GM18511 (cell line): Measurements from ENCODE around the gene COX6A1.
"Not testable (repeated sequence)": the region's sequence is repeated elsewhere in the genome, so short reads cannot be mapped to it uniquely, and the experiment has no call there.

Experiments used
- ATAC-seq: cut with Tn5 transposase; IDR thresholded peaks from one replicate; pipeline ENCODE4 v1.9.1; 2021; ENCODE audit warnings: mild to moderate bottlenecking, moderate library complexity; ENCODE audit not compliant: unreplicated experiment

COX6A1 gene

DNA sequence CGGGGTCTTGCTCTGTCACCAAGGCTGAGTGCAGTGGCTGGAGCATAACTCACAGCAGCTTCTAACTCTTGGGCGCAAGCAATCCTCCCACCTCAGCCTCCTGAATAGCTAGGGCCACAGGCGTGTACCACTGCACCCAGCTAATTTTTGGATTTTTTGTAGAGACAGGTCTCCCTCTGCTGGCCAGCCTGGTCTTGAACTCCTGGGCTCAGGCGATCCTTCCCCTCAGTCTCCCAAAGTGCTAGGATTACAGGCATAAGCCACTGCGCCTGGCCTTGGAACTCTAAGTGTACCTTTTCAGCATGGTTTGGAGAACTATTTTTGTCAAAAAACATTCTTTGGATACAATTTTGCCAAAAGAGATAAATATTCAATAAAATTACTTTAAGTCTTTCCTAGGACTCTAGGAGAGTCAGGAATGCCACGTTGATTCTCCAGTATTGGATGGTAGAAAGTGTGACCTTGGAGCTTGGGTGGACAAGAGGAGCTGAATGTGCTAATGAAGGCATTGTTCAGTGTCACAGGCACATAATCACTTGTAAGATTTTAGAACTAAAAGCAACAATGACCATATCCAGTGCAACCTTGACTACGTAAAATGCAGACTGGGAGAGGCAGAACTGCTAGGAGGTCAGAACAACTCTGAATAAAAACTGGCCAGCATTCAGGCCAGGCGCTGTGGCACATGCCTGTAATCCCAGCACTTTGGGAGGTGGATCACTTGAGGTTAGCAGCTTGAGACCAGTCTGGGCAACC, 28.8 kb downstream of the COX6A1 start:
- ATAC-seq, result no peak

DNA sequence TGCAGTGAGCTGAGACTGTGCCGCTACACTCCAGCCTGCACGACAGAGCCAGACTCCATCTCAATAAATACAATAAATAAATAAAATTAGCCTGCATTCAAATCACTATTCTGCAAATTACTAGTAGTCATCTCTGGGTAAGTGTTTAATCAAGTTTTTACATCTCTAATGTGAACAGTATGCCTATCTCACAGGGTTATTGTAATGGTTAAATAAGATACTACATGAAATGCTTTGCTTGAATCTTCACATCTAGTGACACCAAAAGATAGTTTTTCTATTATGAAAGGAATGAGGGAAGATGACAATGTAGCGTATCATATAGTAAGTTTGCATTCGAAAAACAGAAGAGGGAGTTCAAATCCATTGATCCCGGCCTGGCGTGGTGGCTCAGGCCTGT, 29.5 kb downstream of the COX6A1 start:
- no peak for ATAC-seq

DNA sequence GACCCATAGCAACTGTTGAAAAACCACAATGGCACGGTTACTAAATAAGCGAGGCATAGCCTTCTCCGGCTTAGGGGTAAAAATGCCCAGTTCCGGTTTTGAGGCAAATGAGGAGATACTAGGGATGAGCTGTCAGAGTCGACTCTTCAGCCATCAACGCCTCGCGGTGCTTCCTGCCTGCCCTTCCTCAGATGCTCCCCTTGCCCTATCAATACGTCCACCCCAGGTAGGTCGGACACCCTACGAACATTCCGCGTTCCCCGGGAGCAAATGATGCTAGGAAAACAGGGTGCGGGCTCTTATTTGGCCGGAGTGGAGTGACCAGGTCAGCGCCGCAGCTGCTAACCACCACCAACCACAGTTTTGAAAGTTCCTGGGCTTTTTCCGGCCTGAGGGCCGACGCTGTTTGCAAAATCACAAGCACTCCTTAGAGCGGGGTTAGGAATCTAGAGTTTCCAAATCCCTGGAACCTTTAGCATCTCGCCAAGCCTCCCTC, 30.5 kb downstream of the COX6A1 start:
- ATAC-seq, result no peak

DNA sequence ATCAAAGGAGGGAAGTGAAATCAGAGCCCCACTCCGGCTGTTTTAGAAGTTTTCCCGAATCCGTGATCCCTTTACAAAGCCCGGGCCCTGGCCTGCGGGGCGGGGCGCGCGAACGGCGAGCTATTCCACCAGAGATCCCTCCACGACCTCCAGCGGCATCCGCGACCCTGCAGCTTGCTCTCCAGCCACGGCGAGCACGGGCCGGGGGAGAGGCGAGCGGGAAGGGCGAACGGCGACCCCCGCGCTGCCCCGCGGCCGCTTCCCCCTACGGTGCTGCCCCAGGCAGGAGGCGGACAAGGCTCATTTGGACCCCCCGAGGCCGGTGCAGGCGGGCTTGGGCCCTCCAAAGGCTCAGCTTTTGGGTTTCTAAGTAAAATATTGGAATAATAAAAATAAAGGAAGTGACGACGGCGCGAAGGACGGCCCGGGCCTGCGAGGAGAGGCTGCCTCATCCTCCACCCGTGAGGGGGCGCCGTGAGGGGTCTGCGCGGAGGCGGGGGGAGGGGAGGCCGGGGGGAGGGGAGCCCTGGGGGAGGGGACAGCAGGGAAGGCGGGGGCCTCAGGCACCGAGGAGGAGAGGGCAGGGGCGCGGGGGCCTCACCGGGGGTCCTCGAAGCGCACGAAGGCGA, 31.0 kb downstream of the COX6A1 start:
- peak; percentile 34 for ATAC-seq

DNA sequence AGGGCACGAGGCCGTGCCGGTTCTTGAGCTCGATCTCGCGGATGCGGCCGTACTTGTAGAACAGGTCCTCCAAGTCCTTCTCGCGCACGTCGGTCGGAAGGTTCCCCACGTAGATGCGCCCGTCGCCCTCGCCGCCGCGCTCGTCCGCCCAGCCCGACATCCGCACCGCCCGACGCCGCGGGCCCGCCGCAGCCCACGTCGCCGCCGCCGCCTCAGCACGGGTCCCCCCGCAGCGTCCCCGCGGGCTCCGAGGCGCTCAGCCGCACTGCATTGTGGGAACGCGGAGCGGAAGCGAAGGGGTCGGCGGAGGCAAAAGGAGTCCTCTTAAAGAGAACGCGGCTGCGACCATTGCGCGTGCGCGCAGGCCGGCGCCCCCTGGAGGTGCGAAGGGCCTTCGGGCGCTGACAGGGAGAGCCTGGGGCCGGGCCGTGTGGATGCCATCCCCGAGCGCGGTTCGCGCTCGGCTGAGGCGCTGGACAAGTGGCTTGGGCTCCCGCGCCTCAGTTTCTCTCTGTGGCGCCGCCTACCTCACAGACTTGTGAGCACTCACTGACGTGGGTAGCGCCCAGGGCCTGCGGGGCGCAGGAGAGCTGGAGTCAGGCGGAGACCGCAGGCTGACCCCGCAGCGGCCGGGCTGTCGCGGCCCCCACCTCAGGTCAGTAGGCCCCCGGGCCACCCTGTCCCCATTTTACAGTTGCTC, 31.7 kb downstream of the COX6A1 start, which contains the start of gene SRSF9:
Gene SRSF9, minus strand, starts transcription at position 299 of the 700 bp plus-strand sequence. Its CDS starts 139 bp downstream, at position 160.
- ATAC-seq, result peak; percentile 92

DNA sequence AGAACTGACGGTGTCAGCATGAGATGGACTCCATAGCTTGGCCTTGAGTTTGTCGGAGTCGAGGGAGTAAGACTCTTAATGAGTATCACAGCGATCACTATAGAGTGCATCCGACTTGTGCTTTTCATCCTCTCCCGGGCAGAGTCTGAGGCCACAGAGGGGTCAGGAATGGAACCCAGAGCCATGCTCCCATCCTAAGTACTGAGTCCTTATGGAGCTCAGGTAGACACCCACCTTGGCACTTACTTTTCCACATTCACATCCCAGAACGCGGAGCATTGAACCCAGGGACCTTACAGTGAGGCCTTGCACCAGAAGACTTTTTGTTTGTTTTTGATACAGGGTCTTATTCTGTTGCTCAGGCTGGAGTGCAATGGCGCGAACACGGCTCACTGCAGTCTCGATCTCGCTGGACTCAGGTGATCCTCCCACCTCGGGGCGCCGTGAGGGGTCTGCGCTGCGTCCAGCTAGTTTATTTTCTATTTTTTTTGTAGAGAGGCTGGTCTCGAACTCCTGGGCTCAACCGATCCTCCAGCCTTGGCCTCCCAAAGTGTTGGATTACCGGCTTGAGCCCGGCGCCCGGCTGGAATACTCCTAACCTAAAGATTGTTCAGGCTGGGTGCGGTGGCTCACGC, 32.4 kb downstream of the COX6A1 start:
- peak; percentile 14 for ATAC-seq

DNA sequence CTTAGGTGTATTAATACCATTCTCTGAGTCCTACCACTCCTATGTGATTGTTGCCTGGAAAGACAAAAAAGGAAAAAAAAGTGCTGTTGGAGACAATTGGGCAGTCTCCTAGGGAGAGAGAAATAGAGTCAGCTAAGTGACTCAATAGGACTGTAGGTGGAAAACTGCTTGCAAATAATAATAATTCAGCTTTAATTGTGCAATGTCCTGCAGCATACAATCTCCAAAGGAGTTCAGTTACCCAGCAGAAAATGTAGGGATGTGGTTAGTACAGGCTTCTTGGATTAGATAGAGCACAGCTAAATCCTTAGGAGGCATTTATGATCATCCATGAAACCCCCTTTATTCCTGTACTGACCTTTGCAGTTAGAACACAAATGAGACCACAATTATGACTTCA, 34.6 kb downstream of the COX6A1 start:
- ATAC-seq, result no peak

DNA sequence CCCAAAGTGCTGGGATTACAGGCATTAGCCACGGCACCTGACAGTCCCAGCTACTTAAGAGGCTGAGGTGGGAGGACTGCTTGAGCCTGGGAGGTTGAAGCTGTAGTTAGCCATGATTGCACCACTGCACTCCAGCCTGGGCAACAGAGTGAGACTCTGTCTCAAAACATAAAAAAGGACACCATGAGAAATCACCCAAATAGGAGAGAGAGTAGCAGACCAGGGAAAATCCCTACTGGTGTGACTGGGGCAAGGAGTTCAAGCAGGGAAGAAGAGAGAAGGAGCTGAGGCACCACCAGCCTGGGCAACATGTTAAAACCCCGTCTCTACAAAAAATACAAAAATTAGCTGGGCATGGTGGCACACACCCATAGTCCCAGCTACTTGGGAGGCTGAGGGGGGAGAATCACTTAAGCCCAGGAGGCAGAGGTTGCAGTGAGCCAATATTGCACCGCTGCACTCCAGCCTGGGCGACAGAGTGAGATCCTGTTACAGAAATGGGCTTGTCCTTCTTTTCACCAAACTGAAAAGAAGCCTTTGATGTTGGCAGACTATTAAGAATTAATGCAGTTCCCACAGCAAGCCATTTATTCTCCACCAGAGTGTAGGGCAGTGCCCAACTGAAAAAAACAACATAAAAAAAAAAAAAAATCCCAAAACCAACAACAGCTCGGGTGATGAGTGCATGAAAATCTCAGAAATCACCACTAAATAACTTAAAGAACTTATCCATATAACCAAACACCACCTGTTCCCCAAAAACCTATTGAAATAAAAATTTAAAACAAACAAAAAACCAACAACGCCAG, 36.1 kb downstream of the COX6A1 start:
- no peak for ATAC-seq

DNA sequence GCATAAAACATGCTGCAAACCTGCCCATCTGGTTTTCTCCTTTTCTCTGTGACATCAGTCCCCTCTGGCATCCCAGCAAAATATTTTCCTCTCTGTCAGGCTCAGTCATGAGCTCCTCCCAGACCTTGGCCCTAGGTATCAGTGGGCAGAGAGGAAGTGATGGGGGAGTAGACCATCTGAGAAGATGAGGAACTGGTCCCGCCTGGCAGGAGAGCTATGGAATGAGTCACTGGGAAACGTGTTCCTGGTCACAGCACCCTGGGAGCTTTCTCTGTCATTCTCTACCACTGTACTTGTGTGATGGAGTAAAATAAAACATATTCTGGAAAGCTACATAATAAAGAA, 36.7 kb downstream of the COX6A1 start:
- ATAC-seq, result no peak

DNA sequence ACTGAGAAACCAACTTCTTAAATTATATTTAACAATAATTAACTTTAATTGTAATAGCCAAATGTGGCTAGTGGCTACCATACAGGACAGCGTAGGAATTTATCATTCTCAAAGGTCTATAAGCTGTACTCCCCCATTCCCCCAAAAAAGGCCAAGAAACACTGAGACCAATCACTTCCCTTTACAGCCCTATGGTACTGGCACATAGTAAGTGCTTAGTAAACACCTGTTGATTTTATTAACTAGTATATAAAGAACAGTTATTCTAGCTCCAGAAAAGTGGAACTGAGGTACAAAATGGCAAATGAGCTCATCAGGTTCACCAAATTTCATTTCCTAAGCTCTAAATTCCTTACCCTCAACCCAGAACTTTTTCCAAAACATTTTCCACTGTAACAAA, 37.7 kb downstream of the COX6A1 start:
- no peak for ATAC-seq

DNA sequence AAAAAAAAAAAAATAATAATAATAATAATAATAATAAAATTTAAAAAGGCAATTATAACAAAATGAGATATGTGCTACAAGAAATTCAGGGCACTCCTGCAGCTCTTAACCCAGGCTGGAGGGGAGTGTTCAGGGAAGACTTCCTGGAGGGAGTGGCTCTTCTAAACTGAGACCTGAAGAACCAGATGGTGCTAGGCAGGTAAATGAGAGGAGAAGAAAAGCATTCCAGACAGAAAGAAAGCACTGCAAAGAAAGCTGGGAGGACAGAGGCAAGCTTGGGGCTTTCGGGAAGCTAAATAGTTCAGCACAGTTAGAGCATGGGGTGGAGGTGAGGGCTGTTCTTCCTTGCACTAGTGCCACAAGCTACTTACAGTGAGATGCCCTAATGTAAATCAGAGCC, 41.5 kb downstream of the COX6A1 start:
- no peak for ATAC-seq

DNA sequence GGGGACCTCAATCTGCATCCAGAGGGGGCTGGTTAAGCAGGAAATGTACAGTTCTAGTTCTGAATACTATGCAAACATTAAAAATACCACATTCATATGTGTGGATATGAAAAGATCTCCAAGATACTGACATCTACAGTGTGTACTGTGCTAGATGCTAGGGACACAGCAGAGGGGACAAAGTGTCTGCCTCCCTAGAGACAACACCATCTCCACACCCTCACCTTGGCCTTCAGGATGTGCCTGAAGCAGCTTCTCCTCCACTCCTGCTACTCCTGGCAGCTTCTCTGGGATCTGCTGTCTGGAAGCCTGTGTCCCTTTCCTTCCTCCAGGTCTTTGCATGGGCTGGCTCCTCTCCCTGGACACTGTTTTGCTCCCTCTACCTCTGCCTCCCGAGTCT, 42.3 kb downstream of the COX6A1 start:
- ATAC-seq, result no peak

DNA sequence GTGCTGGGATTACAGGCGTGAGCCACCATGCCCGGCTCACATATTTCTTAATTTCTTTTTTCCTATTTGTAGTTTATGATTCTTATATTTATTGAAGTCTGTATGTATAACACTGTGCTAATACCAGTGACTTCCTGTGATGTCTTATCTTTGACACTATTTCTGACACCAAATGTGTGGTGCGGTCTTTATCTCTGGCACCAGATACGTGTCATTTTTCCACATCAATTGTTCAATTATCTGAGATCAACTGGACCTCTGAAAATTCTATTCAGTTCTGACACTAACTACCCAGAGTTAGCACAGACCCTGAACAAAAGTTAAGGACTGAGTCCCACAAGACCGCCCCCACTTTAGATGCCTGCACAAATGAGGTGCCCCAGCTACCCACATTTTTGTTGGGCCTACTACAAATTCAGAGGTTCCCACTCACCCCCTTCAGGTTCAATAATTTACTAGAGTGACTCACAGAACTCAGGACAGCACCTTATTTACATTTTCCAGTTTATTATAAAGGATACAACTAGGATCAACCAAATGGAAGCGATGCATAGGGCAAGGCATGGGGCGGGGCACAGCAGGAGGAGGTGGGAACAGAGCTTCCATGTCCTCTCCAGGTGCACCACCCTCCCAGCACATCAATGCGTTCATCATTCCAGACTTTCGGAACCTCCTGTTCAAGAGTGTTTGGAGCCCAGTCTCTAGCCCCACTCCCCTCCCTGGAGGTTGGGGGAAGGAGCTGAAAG, 43.3 kb downstream of the COX6A1 start:
- ATAC-seq, result no peak

DNA sequence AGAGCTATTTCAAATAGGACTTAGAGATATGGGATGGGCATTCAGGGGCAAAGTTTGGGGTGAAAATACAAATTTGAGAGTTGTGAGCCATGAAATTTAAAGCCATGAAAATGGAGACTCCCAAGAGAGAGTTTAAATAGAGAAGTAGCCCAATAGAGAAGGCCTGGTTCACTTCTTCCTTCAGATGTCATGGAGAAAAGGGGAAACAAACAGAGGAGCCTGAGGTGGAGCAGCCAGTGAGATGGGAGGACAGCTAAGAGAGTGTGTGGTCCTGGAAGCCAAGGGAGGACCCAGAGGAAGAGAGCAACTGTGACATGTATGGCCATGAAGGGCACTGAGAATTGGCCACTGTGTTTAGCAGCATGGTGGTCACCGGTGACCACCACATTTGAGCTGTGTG, 45.7 kb downstream of the COX6A1 start:
- ATAC-seq, result no peak

DNA sequence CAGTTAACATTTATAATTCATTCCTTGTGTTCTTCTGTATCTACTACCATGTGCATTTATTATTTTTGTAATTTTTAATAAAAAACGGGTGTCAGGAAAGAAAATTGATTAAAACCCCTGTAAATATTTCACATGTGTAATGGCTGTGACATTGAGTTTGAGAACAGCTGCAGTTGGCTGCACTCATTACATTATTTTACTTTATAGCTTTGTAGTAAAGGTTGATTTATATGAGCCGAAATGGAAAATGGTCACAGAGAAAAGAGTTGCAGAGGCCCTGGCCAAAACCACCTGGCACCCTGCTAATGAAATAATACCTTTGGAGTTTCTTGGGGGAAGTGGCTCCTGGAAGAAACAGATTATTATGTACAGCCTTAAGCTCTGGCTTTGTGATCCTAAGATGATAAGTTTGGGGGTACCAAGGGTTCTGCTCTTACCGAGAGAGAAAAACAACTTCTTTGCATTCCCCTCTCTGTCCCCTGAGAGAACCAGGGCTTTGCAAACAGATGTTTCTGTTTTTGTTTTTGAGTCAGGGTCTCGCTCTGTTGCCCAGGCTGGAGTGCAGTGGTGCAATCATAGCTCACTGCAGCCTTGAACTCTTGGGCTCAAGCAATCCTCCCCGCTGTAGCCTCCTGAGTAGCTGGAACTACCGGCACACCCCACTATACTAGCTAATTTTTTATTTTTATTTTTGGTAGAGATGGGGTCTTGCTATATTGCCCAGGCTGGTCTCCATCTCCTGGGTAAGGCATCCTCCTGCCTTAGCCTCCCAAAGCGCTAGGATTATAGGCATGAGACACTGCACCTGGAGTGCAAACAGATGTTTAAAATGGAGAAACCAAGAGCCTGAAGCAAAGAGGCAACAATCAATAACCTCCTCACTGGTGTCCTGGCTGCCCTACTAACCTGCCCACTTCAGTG, 48.3 kb downstream of the COX6A1 start:
- no peak for ATAC-seq

DNA sequence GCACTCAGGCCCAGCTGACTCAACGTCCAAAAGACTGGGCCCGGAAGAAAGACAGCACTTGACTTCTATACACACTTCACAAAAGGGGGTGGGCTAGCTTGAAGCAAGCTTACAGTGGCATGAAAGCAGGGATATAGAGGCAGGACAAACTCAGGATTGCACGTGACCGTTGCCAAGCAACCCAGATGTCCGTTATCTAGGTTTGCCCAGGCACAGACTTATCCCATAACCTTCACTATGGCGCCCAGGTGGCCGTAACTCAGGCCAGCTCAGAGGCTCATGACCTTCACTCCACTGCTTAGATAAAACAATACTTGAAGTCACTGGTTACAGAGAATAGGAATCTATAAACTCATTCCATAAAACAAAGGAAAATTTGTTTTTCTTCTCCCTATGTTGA, 49.6 kb downstream of the COX6A1 start:
- ATAC-seq, result not testable (repeated sequence)

DNA sequence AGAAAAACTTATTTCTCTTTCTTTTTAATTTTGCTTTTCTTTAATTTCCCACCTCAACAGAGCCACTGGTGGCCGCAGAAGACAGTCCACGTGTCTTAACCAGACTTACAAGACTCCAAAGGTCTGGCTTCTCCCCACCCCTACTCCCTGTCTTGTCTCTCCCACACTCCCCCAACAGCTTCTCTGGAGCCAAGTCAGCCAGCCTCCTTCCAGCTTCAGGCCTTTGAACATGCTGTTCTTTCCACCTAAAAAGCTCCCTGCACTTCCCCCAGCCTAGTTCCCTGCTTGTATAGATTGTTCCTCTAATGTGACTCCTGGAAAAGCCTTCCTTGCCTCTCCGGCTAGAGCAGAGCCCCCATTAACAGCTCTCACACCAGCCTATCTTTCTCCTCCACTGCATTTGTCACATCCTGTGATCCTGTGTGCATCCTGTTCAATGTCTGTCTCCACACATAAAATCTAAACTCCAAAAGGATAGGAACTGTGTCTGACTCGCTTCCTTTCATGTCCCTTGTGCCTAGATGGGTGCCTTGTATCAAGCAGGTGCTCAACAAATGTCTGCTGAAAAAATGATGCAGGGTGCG, 50.2 kb downstream of the COX6A1 start:
- no peak for ATAC-seq

DNA sequence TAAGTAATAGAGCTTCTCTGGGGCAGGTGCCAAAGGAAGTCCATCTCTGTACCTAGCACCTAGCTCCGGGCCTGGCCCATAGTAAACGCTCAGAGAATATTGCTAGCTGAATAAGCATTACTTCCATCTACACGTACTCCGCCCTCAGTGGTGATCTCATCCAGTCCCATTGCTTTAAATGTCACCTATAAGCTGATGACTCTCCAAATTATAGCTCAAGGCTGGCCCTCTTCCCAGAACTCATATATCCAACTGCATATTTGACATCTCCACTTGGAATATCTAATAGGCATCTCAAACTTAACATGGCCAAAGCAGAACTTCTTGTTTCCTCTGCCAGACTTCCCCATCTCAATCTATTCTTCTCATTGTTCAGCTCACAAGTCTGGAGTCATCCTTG, 51.1 kb downstream of the COX6A1 start:
- no peak for ATAC-seq
